HG03457 (cell line): ENCODE measurements around the gene TEX10.
"Not testable (repeated sequence)": the region's sequence is repeated elsewhere in the genome, so short reads cannot be mapped to it uniquely, and the experiment has no call there.

ENCODE experiments used
- ATAC-seq: cut with Tn5 transposase; IDR thresholded peaks from one replicate; pipeline ENCODE4 v1.9.1; 2021; ENCODE audit warnings: moderate number of reproducible peaks; ENCODE audit not compliant: unreplicated experiment

Gene TEX10

DNA sequence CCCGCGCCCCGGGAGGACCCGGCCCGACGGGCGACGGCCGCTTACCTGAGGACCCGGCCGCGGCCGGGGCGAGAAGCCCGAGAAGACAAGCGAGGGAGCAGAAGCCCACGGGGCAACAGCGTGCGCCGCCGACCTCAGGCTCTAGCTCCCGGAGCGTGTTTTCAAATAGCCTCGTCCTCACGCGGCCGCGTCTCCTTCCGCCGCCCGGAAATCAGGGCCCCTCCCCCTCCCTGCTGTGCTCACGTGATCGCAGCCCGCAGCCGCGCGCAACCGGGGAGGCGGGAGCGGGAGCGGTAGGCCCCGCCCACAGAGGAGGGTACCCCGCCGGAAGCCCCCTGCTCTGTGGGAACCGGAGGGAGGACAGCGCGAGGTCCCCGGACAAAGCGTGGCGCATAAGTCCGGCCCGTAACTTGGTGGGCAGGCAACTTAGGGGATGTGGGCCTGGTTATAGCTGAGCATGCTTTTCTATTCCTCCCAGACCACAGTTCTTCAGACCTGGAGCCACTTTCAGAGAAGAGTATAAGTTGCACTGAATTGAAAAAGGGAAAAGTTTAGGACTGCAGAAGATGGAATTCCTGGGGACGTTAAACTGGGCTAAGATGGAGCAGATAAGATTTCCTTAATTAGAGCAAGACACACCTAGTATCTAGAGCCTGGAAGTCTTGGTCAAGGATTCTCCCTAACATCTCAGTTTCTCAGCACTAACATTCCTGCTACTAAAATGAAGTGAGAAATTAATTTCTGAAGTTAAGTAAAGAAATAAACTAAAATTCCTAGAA is at the start of gene TEX10:
Gene TEX10 (minus strand): TSS at position 216 of the 779 bp plus-strand sequence. CDS start 3,579 bp downstream, outside the sequence.
- peak; percentile 56 for ATAC-seq

DNA sequence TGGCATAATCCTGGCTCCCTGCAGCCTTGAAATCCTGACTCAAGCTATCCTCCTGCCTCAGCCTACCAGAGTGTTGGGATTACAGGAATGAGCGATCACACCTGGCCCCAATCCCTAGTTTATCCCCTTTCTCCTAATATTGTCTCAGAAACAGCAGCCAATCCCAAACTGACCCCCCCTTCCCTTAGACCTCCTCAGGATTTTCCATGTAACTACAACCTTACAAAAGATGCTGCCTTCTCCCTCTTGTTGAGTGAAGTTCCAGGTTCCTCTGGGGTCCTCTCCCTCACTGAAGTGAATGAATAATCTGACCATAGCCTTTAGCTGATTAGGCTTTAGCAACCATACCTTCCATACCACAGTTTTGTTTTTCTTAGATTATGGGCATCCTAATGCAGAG is 48.3 kb upstream of the TEX10 start:
- no peak for ATAC-seq

DNA sequence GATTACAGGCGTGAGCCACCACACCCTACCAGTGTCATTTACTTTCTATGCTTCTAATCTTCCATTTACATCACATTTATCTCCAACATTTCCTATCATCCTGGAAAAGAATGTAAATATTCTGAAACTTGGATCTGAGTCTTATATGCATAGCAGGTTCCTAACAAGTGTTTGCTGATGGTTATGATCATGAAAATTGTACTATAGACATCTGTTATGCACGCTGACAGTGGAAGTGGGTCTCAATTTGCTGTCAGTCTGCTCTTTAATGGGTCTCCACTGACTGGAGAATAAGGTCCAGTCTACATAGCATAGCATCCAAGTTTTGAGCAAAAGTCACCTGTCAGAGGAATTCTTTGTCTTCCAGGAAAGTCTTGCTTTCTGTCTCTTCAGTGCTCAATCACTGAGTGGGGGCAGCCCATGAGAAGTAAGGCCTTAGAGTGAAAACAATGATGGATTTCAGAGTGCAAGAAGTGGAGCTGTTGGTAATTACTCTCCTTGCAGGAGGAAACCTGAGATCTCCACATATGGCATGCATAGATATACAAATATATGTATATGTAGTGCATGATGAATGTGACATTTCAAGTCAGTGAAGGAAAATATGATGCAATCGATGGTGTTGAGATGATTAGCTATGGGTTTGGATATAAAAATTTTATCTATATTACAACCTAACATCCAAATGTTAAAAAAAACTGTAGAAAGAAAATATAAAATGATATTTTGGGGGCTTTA is 45.0 kb upstream of the TEX10 start:
- no peak for ATAC-seq

DNA sequence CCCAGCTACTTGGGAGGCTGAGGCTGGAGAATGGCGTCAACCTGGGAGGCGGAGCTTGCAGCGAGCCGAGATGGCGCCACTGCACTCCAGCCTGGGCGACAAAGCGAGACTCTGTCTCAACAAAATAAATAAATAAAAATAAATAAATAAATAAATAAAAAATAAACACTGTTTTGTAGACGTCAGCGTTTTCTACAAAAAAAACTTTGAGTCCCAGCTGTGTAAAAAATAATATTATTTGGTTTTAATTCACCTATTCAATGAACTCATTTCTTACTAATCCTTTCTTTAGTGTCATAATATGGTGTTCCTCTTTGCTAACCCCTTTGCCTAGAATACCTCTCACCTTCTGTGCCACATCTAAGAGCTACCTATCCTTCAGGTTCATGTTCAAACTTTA is 44.0 kb upstream of the TEX10 start:
- ATAC-seq = no peak

DNA sequence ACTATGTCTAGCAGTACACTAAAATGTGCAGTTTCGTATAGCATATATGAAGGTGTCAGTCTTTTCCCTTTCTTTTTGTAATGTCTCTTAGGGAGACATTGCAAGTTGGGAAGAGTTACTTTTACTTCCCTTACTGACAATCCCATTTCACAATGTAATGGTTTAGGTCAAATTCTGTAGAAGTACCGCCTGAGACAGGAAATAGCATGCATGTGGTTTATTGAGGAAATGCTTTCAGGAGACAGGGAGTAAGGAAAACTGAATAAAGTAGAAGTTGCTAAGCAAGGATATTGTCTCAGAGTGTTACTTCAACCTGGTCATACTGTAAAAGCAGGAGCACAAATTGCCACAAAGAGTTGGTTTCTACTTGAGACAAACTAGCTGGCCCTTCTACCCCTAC is 42.1 kb upstream of the TEX10 start:
- ATAC-seq = no peak

DNA sequence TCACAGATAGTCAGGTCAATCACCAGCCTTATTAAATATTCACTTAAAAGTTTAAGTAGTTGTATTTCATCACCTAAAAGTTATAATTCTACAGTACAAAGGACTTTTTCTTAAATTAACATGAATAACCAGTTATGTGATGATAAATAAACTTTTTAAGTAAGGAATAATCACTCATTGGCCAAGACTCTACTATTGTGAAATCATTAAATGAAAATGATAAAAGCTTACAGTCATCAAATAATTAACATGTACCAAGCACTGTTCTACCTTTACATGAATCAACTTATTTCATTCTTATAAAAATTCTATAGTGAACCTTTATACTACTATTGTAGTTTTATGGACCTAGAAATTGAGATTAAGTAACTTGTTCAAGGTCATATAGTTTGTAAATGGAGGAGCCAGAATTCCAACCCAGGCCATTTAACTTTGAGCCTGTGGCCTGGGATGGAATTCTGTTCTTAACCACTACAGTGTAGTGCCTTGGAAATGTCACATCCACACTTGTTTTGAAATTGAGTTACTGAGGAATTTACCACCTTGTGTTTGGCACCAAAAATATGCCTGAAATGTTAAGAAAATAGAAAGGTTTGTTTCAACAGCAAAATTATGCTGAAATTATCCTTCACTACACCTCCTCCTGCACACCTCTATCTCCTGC is 41.4 kb upstream of the TEX10 start:
- ATAC-seq = no peak

DNA sequence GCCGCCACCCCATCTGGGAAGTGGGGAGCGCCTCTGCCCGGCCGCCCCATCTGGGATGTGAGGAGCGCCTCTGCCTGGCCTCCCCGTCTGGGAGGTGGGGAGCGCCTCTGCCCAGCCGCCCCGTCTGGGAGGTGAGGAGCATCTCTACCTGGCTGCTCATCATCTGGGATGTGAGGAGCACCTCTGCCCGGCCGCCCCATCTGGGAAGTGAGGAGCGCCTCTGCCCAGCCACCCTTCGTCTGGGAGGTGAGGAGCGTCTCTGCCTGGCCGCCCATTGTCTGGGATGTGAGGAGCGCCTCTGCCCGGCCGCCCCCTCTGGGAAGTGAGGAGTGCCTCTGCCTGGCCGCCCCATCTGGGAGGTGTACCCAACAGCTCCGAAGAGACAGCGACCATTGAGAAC is 40.2 kb upstream of the TEX10 start:
- ATAC-seq = not testable (repeated sequence)

DNA sequence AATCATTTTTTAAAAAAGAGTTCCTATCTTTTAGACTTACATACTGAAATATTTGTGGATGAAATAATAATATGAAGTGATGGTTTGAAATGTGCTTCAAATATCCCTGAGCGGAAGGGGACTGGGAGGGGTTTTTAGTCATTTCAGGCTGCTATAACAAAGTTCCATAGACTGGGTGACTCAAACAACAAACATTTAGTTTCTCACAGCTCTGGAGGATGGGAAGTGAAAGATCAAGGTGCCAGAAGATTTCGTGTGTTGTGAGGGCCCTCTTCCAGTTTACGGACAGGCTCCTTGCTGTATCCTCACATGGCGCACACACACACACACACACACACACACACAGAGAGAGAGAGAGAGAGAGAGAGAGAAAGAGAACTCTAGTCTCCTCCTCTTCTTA is 27.1 kb upstream of the TEX10 start:
- no peak for ATAC-seq

DNA sequence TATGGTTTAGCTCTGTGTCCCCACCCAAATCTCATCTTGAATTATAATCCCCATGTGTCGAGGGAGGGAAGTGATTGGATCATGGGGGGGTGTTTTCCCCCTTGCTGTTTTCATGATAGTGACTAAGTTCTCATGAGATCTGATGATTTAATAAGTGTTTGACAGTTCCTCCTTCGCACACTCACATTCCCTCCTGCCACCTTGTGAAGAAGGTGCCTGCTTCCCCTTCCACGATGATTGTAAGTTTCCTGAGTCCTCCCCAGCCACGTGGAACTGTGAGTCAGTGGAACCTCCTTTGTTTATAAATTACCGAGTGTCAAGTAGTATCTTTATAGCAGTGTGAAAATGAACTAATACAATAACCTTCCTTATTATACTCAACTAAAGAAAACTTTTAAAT is 24.3 kb upstream of the TEX10 start:
- no peak for ATAC-seq

DNA sequence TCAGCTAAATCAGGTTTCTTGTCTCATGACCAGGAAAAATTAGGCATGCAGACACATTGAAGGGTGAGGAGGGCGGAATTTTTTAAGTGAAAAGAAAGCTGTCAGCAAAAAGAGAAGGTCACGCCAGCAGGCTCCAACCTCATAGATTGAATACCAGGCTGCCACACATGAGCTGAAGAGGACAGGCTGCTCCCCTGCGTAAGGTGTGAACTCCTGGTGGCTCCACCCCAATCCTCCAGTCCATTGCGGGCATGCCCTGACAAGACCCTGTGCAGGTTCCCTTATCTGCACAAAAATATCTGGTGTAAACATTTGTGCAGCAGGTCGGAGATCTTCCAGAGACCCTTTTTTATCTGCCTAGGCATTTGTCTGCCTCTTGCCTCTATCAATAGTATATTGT is 22.9 kb upstream of the TEX10 start:
- no peak for ATAC-seq

DNA sequence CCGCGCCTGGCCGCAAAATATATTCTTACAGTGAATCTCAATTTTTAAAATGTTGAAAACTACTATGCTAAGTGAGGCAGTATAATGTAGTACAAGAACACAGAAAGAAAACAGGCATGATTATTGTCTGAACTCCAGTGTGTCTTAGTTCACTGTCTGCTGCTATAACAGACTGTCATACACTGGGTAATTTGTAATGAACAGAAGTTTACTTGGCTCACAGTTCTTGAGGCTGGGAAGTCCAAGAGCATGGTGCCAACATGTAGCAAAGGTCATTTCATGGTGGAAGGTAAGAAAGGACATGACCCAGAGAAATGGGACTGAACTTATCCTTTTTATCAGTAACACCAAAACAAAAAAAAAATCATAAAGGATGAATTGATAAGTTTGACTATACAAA is 19.9 kb upstream of the TEX10 start:
- no peak for ATAC-seq

DNA sequence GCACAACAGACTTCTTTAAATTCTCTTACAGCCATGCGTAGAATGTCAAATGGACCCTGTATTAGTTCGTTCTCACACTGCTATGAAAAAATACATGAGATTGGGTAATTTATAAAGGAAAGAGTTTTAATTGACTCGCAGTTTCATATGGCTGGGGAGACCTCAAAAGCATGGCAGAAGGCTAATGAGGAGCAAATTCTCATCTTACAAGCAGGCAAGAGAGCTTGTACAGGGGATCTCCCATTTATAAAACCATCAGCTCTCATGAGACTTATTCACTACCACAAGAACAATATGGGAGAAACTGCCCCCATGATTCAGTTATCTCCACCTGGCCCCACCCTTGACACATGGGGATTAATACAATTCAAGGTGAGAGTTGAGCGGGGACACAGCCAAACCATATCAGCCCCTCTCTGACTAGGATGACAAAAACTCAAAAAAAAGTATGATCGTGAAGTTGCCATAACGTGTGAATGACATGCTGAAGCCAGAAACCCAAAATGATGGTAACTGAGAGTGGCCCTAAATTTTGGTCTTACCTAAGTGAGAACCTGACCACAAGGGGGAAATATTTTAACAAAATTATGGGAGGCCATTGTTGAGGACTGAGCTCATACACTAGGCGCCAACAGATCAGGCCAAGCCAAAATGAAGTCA is 17.5 kb upstream of the TEX10 start:
- ATAC-seq = no peak

DNA sequence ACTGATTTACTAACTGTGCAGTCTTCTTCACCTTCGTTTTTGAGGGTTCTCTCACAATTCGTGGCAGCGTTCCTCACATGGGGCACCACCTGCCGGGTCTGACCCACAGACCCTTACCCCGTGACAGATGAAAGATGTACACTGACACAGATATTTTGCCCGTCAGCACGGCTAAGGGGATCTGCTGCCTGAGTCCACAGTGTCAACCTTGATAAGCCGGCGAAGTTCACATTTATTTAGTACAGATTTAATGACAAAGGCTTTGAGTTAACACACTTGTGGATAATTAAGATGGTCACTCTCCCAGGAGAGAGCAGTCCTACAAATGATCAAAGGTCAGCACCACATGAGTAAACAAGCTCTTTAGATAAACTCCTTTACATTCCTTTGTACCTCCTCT is 15.9 kb upstream of the TEX10 start:
- ATAC-seq = no peak

DNA sequence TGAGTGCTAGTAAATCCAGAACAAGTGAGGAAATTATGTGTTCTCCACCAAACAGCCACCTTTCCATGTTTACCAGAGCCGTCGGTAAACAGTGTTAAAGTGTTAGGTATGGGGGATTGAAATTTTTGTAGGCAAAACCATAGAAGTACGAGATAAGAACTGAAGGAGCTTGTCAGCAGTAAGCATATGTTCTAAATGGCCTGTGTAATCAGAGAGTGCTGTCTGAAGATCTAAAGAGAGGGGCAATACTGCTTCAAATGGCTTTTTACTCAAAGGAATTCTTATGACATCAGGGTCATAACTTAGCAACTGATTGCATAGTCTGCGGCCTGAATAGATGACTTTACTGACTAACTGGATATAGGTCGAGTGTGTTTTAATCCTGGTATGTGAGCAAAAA is 13.4 kb upstream of the TEX10 start:
- ATAC-seq = no peak

DNA sequence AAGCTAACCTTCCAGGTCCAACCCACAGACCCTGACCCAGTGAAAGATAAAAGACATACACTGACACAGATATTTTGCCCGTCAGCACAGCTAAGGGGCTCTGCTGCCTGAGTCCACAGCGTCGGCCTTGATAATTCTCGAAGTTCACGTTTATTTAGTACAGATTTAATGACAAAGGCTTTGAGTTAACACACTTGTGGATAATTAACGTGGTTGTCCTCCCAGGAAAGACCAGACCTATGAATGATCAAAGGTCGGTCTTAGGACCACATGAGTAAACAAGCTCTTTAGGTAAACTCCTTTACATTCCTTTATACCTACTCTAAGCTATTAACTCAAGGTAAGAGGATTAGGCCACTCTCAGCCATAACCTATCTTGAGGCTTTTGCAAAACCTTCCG is 11.3 kb upstream of the TEX10 start:
- ATAC-seq = no peak

DNA sequence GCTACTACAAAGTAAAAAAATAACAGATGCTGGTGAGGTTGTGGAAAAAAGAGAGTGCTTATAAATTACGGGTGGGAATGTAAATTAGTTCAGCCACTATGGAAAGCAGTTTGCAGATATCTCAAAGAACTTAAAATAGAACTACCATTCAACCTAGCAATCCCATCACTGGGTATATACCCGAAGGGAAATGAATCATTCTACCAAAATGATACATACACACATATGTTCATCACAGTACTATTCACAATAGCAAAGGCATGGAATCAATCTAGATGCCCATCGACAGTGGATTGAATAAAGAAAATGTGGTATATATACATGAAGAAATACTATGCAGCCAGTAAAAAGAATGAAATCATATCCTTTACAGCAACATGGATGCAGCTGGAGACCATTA is 6.3 kb upstream of the TEX10 start:
- ATAC-seq = no peak

DNA sequence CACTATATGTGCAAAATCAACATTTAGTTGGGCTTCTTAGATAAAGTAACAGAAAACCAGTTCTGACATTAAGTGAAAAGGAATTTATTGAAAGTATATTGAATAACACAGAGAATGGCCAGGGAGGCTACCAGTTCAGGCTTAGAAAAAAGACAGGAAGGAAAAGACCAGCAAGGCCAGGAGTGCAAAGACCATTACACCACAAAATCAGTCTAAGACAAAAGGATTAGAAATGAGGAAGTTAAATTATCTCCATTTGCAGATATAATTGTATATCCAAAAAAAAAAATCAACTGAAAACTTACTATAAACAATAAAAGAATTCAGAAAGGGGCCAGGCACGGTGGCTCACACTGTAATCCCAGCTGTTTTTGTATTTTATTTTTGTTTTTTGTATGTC is 4.8 kb upstream of the TEX10 start:
- ATAC-seq = no peak

DNA sequence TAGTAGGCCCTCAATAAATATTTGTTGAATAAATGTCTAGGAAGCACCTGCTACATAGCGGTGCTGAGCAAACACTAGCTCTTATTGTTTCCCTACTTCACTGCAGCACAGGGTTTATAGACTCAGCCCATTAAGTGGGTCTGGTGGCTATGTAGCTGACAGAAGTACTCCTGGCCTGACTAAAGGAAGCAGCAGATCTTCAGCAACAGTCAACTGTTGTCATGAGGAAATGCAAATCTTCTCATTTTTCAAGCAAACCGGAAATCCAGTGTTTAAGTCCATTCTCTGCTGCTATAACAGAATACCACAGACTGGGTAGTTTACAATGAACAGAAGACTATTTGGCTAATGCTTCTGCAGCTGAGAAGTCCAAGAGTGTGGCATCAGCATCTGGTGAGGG is 2.8 kb upstream of the TEX10 start:
- no peak for ATAC-seq

DNA sequence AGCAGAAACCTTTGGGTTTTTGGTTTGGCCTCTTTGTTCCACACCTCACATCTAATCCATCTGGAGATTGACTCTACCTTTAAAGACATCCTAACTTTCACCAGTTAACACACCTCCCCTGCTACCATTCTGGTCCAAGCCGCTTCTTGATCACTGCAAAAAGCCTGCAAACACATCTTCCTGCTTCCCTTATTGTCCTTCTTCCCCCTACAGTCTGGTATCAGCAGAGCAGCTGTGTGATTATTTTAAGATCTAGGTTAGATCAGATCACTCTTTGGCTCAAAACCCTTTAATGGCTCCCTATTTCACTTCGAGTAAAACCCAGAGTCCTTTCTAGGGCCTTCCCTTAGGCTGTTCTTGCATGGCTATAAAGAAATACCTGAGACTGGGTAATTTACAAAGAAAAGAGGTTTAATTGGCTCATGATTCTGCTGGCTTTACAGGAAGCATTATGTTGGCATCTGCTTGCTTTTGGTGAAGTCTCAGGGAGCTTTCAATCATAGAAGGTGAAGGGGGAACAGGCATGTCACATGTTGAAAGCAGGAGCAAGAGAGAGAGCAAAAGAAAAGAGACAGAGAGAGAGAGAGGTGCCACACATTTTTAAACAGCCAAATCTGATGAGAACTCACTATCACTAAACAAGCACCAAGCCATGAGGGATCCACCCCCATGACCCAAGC is 1.5 kb upstream of the TEX10 start:
- ATAC-seq = no peak

DNA sequence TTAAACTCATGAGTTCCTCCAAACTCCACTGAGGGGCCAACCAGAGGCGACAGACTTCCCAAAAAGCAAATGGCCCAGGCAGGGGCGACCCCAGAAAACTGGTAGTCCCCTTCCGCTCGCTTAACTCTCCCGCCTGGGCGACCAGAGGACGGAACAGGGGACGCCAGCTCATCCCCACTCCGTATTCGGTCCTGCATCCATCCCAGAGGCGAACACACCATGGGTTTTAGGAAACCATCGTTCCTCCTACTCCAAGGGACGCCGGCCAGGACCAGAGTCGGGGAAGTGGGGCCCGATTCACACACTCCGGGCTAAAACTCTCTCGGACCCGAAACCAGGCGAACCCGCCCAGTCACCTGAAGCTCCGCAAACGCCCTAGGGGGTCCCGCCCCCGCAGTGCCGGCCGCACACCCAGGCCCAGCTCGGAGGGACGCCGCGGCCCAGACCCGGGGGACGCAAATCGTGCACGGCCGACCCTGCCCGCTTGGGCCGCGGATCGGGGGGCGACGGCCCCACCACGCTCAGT is 478 bp downstream of the TEX10 start:
- ATAC-seq = peak; percentile 35

DNA sequence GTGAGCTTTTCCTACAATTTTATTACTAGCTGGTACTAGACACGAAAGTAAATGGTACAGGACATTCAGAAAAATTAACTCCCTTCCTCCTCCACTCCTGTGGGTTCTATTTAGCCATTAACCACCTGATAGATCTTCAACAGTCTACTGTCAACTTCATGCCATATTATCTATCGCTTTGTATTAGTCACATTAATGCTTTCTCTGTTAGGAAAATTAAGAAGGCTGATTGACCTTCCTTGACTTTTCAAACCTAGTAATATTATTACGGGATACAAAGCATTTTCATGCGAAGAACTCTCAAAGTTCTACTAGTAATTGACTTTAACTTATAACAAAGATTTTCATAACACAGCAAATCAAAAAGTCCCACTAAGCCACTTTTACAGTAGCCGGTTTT is 1.2 kb downstream of the TEX10 start:
- ATAC-seq = no peak
